Panc1 (cell line): ENCODE measurements around the gene NTF4. TPM values are rescaled to one million over a fixed set of nuclear protein-coding genes. Genes with fewer than 3 reads are reported as not detected.

Experiments
- ATAC-seq: fragments of 200-7000 bp; cut with Tn5 transposase; 2 replicates; pipeline ENCODE4 v1.9.1; 2020; ENCODE audit warnings: mild to moderate bottlenecking, moderate library complexity
- BruUV-seq: library from RNA; stranded (reverse); fragments of 400-500 nt; replicated peaks from 2 replicates; lab custom pipeline; 2021; lab: Mats Ljungman, UMichigan
- CTCF ChIA-PET: fragments of 300-600 bp; sonication (Branson Sonifier 250); formaldehyde crosslinking; loops from one replicate; lab custom pipeline; 2022; ENCODE audit warnings: antibody characterized with exemption; lab: Charles Lee
- POLR2A ChIA-PET: fragments of 300-600 bp; sonication (Branson Sonifier 250); formaldehyde crosslinking; loops from one replicate; lab custom pipeline; 2022; ENCODE audit warnings: antibody characterized with exemption; lab: Charles Lee
- DNase-seq: peaks from one replicate; pipeline ENCODE4 v3.0.0-alpha.2; 2010; ENCODE audit warnings: low read depth, low spot score
- H3K27ac ChIP-seq: 2 replicates; pipeline ENCODE4 v1.5.1; 2011; ENCODE audit warnings: mild to moderate bottlenecking, low read length, inconsistent platforms
- H3K27me3 ChIP-seq: fragments of 200-500 bp; sonication (Bioruptor generic); 2 replicates; pipeline ENCODE4 v1.6.0; 2014; ENCODE audit warnings: low read length, inconsistent platforms; ENCODE audit not compliant: control insufficient read depth, insufficient read depth
- H3K36me3 ChIP-seq: fragments of 200-500 bp; sonication (Bioruptor generic); 2 replicates; pipeline ENCODE4 v1.5.1; 2014; ENCODE audit warnings: inconsistent platforms, mild to moderate bottlenecking, low read length, moderate library complexity; ENCODE audit not compliant: control insufficient read depth, insufficient read depth
- H3K4me1 ChIP-seq: 2 replicates; pipeline ENCODE4 v1.5.1; 2011; ENCODE audit warnings: inconsistent platforms, mild to moderate bottlenecking, low read length, moderate library complexity; ENCODE audit not compliant: control insufficient read depth, insufficient read depth
- H3K4me3 ChIP-seq, 2 experiments: 2 replicates each; pipeline ENCODE4 v1.5.1; 2011 to 2012; ENCODE audit warnings: low read depth in 2 of 2, low read length in 2 of 2, mild to moderate bottlenecking in 2 of 2, inconsistent platforms in 1 of 2, moderate library complexity in 1 of 2
- H3K9me3 ChIP-seq: fragments of 200-500 bp; sonication (Bioruptor generic); 2 replicates; pipeline ENCODE4 v1.5.1; 2014; ENCODE audit warnings: low read depth, mild to moderate bottlenecking, inconsistent platforms, low read length, moderate library complexity; ENCODE audit not compliant: control insufficient read depth, insufficient read depth
- CTCF ChIP-seq: fragments of 450-650 bp; IDR thresholded peaks from 2 replicates; pipeline ENCODE4 v1.5.1; 2017; ENCODE audit warnings: mild to moderate bottlenecking
- POLR2AphosphoS5 ChIP-seq: IDR thresholded peaks from 2 replicates; pipeline ENCODE4 v1.6.1; 2012; ENCODE audit warnings: mild to moderate bottlenecking, low read depth, low read length, moderate library complexity
- SIN3A ChIP-seq: IDR thresholded peaks from 2 replicates; pipeline ENCODE4 v1.6.1; 2012; ENCODE audit warnings: low read depth, mild to moderate bottlenecking, low read length, moderate library complexity, borderline replicate concordance; ENCODE audit not compliant: insufficient read depth
- TCF7L2 ChIP-seq: IDR thresholded peaks from 2 replicates; pipeline ENCODE4 v1.6.1; 2011; ENCODE audit warnings: mild to moderate bottlenecking, low read depth, low read length, inconsistent platforms
- in situ Hi-C: cut with HindIII; loops from 2 replicates; pipeline ENCODE4 v1.10.0; 2016; ENCODE audit warnings: low sequenced_read_pairs, low pct_unique_long_range_greater_than_20kb
- intact Hi-C: fragments of 100-400 bp; cut with micrococcal nuclease; formaldehyde crosslinking; loops from one replicate; pipeline ENCODE4 v1.10.0; 2022; ENCODE audit not compliant: unreplicated experiment
- total RNA-seq: library from RNA; stranded (reverse); gene quantifications from one replicate; pipeline ENCODE4 v1.2.1, GENCODE V29; 2021; ENCODE audit not compliant: unreplicated experiment
- TF ChIP-seq, protein P1 (sequence below), 2 experiments: IDR thresholded peaks; 2 replicates each; pipeline ENCODE4 v1.6.1; 2011 to 2012; ENCODE audit warnings: low read depth in 2 of 2, control low read depth in 1 of 2, low read length in 1 of 2, mild to moderate bottlenecking in 1 of 2, moderate library complexity in 1 of 2; ENCODE audit not compliant: insufficient read depth in 1 of 2

The NTF4 gene
- total RNA-seq, 1 experiment from 2014 or later = 0.39 TPM

DNA sequence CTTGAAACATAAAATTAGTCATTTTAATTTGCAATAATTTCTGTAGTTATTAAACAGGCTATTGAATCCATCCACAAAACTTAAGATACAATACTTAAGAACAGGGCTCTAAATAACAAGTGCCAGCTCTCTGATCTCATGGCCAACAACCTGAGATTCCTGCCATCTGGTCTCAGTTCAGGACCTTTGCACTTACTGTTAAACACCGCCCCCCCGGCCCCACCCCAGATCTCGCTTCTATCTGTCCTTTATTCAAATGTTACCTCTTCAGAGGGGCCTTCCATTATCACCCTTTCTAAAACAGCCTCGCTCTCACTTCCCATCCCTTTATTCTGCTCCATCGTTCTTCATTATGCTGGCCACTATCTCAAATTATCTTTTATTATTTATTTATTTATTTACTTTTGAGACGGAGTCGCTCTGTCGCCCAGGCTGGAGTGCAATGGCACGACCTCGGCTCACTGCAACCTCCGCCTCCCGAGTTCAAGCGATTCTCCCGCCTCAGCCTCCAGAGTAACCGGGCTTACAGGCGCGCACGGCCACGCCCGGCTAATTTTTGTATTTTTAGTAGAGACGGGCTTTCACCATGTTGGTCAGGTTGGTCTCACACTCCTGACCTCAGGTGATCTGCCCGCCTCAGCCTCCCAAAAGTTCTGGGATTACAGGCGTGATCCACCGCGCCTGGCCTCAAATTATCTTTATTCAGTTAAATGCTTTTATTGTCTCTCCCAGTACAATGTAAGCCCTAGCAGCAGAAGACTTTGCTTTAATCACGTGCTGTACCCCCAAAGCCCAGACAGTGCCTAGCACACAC lies 19.8 kb upstream of the NTF4 start:
- BruUV-seq = no TSS peak
- ATAC-seq (peak; percentile 12; the same call in 1 of the 2 replicates), DNase-seq (no peak)
- Histone ChIP-seq H3K27me3 (no peaks in the 10 kb centered on the region), H3K36me3 (peaks cover 7% of the 10 kb centered on the region), H3K4me3 (peak overlapping the region; percentile 62 to 93), H3K4me1 (no peaks in the 10 kb centered on the region), H3K9me3 (no peaks in the 10 kb centered on the region), H3K27ac (peak overlapping the region; percentile 93)
- intact Hi-C loops = no loop called here
- POLR2A ChIA-PET = no interaction called here
- in situ Hi-C loops = no loop called here
- CTCF ChIA-PET = no interaction called here
- no peak for TF ChIP-seq CTCF
- no peak for TF ChIP-seq TCF7L2
- no peak for TF ChIP-seq SIN3A
- TF ChIP-seq, protein P1, sequence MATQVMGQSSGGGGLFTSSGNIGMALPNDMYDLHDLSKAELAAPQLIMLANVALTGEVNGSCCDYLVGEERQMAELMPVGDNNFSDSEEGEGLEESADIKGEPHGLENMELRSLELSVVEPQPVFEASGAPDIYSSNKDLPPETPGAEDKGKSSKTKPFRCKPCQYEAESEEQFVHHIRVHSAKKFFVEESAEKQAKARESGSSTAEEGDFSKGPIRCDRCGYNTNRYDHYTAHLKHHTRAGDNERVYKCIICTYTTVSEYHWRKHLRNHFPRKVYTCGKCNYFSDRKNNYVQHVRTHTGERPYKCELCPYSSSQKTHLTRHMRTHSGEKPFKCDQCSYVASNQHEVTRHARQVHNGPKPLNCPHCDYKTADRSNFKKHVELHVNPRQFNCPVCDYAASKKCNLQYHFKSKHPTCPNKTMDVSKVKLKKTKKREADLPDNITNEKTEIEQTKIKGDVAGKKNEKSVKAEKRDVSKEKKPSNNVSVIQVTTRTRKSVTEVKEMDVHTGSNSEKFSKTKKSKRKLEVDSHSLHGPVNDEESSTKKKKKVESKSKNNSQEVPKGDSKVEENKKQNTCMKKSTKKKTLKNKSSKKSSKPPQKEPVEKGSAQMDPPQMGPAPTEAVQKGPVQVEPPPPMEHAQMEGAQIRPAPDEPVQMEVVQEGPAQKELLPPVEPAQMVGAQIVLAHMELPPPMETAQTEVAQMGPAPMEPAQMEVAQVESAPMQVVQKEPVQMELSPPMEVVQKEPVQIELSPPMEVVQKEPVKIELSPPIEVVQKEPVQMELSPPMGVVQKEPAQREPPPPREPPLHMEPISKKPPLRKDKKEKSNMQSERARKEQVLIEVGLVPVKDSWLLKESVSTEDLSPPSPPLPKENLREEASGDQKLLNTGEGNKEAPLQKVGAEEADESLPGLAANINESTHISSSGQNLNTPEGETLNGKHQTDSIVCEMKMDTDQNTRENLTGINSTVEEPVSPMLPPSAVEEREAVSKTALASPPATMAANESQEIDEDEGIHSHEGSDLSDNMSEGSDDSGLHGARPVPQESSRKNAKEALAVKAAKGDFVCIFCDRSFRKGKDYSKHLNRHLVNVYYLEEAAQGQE (IDR thresholded peaks at IDR 0.05; ENCODE audit: insufficient read depth in 1 of 2, low read depth in 2 of 2, low read length in 1 of 2) = no peak

GRCh38 chr19:49081273-49081672 lies 16.7 kb upstream of the NTF4 start:
- ATAC-seq (no peak), DNase-seq (no peak)
- POLR2A ChIA-PET = no interaction called here
- no TSS peak for BruUV-seq
- Histone ChIP-seq H3K4me1 (no peaks in the 10 kb centered on the region), H3K9me3 (no peaks in the 10 kb centered on the region), H3K27ac (no peak overlapping the region), H3K27me3 (no peaks in the 10 kb centered on the region), H3K36me3 (peaks cover 7% of the 10 kb centered on the region), H3K4me3 (no peak overlapping the region)
- intact Hi-C loops = no loop called here
- CTCF ChIA-PET = no interaction called here
- TF ChIP-seq POLR2AphosphoS5 = no peak
- no peak for TF ChIP-seq CTCF
- TF ChIP-seq SIN3A = no peak
- TF ChIP-seq, protein P1 (IDR thresholded peaks at IDR 0.05; ENCODE audit: insufficient read depth in 1 of 2, low read depth in 2 of 2, low read length in 1 of 2) = no peak
- TF ChIP-seq TCF7L2 = no peak
- in situ Hi-C loops = no loop called here
